Esophagus squamous epithelium (tissue), 4 donors: ENCODE results near the gene ZNF674.

Experiments
- POLR2A ChIP-seq, 4 donors: fragments of 450-650 bp; IDR thresholded peaks; one replicate each; pipeline ENCODE4 v1.6.1; 2017; ENCODE audit warnings: antibody characterized with exemption in 4 of 4, mild to moderate bottlenecking in 4 of 4, moderate library complexity in 3 of 4
- TF ChIP-seq, protein P1 (sequence below), 6 experiments: fragments of 450-650 bp in 4 of 6; fragments of 200-600 bp in 2 of 6; sonication (generic) in 2 of 6; IDR thresholded peaks; one replicate each; pipeline ENCODE4 v1.5.1; 2016 to 2019; ENCODE audit warnings: antibody characterized with exemption in 6 of 6, mild to moderate bottlenecking in 4 of 6, moderate library complexity in 4 of 6

GRCh38 chrX:46549914-46550313 is 4.7 kb upstream of the ZNF674 start:
- no peak for TF ChIP-seq POLR2A (IDR thresholded peaks at IDR 0.05)
- TF ChIP-seq, protein P1, sequence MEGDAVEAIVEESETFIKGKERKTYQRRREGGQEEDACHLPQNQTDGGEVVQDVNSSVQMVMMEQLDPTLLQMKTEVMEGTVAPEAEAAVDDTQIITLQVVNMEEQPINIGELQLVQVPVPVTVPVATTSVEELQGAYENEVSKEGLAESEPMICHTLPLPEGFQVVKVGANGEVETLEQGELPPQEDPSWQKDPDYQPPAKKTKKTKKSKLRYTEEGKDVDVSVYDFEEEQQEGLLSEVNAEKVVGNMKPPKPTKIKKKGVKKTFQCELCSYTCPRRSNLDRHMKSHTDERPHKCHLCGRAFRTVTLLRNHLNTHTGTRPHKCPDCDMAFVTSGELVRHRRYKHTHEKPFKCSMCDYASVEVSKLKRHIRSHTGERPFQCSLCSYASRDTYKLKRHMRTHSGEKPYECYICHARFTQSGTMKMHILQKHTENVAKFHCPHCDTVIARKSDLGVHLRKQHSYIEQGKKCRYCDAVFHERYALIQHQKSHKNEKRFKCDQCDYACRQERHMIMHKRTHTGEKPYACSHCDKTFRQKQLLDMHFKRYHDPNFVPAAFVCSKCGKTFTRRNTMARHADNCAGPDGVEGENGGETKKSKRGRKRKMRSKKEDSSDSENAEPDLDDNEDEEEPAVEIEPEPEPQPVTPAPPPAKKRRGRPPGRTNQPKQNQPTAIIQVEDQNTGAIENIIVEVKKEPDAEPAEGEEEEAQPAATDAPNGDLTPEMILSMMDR (IDR thresholded peaks at IDR 0.05), result no peak
